NCI-H748 treated with DMSO at 0.1 percent for 48 hours (cell line): ENCODE data around the gene DAGLB.

Source experiments
- DNase-seq: peaks from one replicate; lab custom pipeline; 2025; lab: John Stamatoyannopoulos, UW

DAGLB gene

GRCh38 chr7:6367701-6368211, 80.0 kb downstream of the DAGLB start:
- no peak for DNase-seq

GRCh38 chr7:6365451-6365850, 82.3 kb downstream of the DAGLB start:
- no peak for DNase-seq

DNA sequence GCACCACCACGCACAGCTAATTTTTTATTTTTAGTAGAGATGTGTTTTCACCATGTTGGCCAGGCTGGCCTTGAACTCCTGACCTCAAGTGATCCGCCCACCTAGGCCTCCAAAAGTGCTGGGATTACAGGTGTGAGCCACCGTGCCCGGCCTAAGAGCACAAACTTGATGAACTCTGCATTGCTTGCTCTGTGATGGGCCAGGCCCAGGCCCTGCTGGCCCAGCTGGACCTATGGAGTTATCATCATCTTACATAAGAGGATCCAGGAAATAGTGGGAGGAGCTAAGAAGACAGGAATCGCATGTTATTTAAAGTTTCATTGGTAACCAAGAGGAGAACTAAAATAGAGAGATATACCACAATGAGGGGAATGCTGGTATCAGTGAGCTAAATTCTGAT, 86.9 kb downstream of the DAGLB start:
- DNase-seq: no peak

- DNase-seq: no peak
Observed at GRCh38 chr7:6359734-6360133, 88.0 kb downstream of the DAGLB start.
